RPMI7951 (cell line): ENCODE results near the gene PTK6. TPM values are rescaled to one million over a fixed set of nuclear protein-coding genes. Genes with fewer than 3 reads are reported as not detected.
"Not testable (repeated sequence)": the region's sequence is repeated elsewhere in the genome, so short reads cannot be mapped to it uniquely, and the experiment has no call there.

ENCODE experiments used
- DNase-seq: peaks from one replicate; pipeline ENCODE4 v3.0.0-alpha.2; 2012; ENCODE audit warnings: low read depth
- total RNA-seq: library from RNA; depleted of rRNA; stranded (reverse); fragments of >200 nt; shearing (Covaris generic); gene quantifications from 2 replicates; pipeline ENCODE4 v1.2.3, GENCODE V29; 2014

Gene PTK6
- total RNA-seq, 1 experiment from 2014 or later: 0.48 TPM

DNA sequence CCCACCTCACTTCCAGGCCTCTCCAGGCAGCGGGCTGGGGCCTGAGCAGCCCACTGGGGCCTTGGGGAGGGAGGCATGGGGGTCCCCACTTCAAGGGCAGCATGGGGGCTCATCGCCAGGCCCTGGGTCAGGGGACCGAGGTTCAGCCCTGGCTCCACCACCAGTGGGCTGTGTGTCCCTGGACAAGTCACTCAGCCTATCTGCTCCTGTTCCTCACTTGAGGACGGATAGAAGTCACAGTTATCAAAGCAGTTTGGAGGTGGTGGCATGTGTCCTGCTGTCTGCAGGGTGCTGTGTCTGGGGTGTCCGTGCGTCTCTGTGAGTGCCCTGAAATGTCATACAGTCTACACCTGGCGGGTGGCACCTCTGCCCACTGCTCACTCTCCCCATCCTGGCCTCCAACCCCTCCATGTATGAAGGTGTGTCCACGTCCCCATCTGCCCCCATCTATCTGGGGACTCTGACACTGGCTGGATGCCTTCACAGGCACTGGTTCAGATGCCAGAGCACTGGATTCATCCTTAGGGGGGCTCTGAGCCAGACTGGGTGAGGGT lies 41.9 kb downstream of the PTK6 start:
- DNase-seq: no peak

DNA sequence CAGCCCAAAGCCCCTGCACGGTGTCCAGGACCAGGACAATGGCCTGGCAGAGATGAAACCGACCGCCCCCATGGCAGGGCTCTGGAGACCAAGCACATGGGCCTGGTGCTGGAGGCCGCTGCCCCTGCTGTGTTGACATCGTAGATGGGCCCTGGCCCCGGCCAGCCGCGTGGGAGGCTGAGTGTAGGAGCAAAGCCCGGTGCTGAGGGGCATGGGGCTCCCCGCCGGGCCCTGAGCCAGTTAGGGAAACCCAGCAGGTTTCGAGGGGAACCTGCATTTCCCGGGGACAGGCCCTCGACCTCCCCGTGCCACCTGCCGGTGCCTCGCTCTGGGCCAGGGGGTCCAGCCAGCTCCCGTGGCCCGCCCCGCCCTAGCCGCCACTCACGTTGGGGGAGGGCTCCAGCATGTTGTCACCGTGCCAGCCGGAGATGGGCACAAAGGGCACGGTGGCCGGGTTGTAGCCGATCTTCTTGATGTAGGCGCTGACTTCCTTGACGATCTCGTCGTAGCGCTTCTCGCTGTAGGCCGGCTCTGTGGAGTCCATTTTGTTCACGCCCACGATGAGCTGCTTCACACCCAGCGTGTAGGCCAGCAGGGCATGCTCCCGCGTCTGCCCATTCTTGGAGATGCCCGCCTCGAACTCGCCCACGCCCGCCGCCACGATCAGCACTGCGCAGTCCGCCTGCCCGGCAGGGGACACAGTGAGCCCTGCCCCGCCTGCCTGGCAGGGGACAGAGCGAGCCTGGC lies 42.6 kb downstream of the PTK6 start:
- DNase-seq: no peak

DNA sequence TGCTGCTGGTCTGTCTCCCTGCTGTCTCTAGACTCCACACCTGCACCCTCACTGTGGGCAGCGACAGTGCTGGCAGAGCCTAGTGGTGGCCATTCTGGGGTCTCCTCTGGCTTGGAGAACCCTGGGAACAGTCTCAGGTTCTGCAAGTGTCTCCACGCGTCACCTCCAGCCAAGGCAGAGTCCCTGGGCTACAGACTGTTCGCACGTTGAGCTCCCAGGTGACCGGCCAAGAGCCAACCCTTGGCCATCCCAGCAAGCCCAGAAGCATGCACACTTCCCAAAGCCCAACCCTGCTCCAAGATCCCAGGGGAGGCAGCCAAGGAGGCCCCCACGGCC lies 43.1 kb downstream of the PTK6 start:
- DNase-seq: no peak

DNA sequence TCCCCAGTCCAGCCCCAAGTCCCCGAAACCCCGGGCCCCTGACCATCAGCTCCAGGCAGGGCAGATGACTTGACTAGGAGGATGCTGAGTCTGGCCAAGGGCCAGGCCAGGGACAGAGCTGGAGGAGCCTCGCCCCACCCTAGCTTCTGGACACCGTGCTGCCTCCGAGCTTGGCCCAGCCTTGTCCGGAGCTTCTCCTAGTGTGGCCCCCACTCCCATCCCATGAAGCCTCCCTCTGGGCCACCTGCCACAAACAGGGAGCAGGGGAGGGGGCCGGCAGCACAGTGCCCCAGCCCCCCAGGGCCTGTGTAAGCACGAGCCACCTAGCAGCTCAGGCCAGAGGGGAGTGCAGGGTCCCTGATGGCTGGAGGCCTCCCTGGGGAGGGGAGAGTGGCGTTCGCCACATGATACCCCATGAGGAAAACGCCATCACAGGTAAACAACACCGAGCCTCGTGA lies 43.6 kb downstream of the PTK6 start:
- no peak for DNase-seq

DNA sequence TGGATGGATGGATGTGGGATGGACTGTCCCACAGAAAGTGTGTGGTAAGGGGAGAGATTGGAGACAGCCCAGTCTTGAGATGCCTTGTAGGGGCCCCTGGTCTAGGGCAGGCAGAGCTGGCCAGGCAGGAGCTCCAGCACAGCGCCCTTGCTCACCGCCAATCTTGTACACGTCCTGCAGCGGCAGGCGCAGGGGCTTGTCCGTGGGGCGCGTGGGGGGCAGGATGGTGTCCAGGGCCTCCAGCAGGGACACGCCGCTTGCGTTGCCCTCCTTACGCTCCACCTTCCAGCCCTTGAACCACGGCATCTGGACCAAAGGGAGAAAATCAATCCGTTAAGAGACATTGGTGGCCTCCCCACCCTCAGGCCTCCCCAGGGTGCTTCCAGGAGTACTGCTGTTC lies 44.2 kb downstream of the PTK6 start:
- no peak for DNase-seq

DNA sequence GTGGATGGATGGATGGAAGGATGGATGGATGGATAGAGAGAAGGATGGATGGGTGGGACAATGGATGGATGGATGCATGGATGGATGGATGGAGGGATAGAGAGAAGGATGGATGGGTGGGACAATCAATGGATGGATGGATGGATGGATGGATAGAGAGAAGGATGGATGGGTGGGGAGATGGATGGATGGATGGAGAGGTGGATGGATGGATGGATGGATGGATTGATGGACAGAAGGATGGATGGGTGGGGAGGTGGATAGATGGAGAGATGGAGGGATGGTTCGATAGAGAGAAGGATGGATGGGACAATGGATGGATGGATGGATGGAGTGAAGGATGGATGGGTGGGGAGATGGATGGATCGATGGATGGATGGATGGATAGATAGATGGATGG lies 44.7 kb downstream of the PTK6 start:
- DNase-seq: no peak

DNA sequence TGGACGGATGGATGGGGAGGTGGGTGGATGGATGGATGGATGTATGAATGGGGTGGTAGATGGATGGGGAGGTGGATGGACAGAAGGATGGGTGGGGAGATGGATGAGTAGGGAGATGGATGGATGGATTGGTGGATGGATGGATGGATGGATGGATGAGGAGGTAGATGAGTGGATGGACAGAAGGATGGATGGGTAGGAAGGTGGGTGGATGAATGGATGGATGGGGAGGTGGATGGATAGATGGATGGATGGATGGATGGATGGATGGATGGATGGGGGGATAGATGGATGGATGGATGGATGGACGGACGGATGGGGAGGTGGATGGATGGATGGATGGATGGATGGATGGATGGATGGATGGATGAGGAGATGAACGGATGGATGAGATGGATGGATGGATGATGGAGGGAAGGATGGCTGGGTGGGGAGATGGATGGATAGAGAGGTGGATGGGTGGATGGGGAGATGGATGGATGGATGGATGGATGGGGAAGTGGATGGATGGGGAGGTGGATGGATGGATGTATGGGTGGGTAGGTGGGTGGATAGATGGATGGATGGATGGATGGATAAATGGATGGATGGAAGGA lies 45.4 kb downstream of the PTK6 start:
- no peak for DNase-seq

DNA sequence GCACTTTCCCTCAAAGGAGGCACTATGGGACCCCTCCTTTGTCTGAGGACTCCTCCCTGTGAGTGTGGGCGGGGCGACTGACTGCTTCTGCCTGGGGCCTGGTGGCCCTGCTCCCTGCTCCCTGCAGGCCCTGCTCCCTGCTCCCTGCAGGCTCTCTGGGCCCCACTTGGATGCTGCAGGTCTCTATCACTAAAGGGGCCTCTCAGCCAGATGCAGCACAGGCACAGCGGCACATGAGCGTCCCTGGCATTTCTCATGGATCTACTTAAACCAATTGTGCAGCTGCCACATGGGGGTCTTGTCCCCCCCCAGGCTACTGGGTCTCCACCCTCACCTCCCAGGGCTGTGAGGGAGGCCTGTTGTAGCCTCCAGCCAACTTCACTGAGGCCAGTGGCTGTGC lies 46.1 kb downstream of the PTK6 start:
- DNase-seq: no peak

DNA sequence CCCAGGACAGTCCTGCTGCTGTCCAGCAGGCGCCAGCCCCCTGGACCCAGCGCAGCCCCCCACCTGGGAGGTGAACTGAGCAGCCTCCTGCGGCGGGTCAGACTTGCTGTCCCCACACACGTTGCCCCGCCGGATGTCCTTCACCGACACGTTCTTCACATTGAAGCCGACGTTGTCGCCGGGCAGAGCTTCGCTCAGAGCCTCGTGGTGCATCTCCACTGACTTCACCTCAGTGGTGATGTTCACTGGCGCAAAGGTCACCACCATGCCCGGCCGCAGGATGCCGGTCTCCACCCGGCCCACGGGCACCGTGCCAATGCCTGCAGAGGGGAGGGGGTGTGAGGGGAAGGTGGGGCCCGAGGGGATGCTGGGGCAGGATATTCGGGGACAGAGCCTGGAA lies 46.8 kb downstream of the PTK6 start:
- DNase-seq: no peak

DNA sequence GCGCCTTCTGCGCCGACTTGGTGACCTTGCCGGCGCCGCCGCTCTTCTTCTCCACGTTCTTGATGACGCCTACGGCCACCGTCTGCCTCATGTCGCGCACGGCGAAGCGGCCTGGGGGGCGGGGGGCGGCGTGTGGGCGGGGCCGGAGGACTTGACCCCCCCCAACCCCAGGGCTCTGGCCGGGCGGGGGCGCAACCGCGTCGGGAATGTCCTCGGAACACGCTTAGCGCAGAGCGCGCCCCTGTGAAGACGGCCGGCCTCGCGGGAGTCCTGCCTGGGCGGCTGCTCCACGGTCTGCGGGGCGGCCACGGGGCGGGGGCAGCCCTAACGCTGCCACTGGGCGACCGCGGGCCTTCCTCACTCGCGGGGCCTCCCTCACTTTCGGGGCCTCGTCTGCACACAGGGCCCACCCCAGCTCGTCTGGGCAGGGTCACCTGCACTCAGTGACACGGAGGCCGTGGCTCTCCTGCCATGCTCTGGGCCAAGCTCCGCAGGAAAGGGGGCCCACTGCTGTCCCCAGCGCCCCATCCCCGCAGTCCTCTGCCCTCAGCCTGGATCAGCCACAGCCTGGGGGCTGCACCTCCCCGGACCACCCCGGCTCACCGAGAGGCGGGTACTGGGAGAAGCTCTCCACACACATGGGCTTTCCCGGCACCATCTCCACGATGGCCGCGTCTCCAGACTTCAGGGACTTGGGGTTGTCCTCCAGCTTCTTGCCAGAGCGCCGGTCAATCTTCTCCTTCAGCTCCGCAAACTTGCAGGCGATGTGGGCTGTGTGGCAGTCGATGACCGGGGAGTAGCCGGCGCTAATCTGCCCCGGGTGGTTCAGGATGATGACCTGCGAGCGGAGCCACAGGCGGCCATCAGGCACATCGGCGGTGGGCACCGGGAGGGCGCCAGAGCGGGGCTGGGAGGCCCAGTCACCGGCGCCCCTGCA lies 48.6 kb downstream of the PTK6 start:
- no peak for DNase-seq

DNA sequence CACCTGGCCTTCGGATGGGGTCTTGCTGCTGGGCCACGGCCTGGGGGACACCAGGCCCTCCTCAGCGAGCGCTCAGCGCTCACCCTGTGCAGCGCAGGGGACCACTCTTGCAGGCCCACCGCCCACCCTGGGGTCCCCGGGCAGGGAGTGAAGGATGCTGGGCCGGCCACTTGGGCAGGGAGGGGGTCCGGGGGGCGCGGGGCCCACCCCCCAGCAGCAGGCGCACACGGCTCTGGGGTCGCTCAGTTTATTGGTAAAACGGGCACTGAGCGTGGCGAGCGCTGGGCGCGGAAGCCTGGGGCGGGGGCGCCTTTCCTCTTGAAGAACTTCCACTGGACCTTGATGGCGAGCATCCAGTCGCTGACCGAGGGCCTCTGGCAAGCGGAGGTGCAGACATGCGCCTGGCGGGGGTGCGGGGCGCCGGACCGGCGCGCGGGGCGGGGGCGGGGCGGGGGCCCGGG lies 49.4 kb downstream of the PTK6 start:
- DNase-seq: no peak

DNA sequence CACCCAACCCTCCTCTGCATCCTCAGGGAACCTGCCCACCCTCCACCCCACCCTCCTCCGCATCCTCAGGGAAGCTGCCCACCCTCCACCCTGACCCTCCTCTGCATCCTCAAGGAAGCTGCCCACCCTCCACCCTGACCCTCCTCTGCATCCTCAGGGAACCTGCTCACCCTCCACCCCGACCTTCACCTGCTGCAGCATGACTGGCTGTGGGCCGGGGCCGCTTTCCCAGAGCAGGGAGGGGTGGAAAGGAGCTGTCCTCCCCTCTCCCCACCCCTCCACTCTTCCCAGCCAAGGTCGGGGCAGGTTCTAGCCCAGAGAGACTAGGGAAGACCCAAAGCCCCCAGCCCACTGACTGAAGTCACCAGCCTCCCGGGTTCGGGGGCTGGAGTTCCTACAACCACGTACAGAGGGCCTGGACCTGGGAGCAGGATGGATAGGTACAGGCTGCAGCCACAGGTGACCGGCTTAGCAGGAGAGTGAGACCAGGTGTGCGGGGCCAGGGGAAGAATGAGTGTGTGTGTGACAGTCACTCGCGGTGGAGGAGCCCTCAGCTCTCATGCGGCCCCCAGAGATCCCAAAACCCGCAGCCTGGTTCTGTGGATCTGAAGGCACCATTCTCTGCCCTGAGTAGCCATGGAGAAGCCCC lies 49.9 kb downstream of the PTK6 start:
- no peak for DNase-seq

DNA sequence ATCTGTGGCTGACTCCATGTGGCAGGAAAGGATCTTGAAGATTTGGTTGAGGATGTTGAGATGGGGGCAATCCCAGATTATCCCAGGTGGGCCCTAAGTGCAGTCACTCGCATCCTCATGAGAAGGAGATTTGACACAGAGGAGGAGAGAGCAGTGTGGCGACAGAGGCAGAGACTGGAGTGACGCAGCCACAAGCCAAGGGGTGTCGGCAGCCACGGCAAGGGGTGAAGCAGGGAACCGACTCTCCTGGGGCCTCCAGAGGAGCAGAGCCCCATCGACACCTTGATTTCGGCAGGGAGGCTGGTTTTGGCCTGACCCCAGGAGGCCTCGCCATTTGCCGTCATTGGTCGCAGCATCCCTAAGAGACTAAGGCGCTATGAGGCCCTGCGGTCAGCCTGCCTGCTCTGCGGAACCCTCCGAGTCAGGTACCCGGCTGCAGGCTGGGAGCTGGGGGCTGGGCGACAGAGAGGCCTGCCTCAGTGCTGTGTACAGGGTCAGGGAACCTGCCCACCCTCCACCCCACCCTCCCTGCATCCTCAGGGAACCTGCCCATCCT lies 50.8 kb downstream of the PTK6 start:
- DNase-seq: no peak

DNA sequence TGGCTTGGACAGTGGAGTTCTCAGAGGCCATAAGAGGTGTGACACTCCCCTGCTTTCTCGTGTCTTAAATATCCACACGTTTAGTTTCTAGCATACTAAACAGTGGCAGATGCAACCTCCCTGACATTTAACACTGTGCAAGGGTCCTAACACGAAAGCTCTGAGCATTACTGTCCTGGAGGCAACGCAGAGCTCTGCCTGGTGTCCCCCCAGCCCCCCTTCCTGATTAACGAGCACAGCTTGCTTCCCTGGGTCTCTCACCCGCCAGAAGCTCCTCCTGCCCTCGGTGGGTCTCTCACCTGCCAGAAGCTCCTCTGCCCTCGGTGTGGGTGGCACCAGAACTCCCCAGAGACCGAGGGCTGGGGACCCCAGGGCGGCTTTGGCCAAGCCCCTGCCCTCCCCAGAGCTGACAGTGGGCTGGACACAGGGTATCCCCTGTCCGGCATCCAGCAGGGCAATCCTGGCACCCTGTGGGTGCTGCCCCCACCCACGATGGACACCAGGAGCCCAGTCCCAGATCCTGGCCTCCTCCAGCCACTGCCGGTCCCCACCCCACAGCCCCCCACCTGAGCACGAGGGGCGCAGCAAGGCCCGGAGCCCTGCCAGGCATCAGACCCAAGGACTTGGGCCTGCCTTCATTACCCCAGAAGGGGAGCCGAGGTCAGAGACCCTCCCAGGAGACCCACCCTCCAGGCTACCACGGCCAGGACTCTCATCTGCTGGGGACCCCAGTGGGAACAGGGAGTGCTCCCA lies 52.3 kb downstream of the PTK6 start:
- DNase-seq: no peak

DNA sequence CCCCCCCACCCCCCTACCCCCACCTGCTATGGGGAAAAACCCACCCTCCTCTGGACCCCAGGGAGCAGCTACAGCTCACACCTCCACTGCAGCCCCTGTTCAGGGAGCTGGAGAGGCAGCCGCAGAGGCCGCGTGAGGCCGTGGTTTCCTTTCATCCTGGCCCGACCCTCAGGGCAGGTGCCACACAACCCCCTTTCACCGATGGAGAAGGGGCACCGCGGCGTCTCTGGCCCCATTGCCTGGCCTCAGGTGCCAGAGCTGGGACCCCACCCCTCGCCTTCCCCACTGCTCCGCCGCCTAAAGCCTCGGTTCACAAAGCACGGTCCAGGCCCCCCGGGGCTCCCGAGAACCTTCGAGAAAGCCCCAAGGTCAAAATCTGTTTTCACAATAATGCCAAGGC lies 52.9 kb downstream of the PTK6 start:
- DNase-seq: no peak

DNA sequence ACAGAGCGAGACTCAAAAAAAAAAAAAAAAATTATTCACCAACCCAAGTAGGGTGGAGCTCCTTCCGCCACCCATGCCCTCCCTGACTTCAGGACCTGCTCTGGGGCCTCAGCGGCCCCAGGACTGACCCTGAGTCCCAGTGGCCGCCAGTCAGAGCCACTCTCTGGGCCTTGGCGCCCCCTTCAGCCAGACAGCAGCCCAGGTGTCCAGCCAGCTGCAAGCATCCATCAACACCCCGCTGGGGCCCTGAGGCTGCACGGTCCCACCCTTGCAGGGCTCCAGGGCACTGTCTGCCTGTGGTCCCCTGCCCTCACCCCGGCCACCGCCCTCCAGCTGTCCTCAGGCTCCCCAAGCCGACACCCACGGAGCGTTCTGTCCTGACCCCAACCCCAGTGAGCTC lies 53.3 kb downstream of the PTK6 start:
- no peak for DNase-seq

DNA sequence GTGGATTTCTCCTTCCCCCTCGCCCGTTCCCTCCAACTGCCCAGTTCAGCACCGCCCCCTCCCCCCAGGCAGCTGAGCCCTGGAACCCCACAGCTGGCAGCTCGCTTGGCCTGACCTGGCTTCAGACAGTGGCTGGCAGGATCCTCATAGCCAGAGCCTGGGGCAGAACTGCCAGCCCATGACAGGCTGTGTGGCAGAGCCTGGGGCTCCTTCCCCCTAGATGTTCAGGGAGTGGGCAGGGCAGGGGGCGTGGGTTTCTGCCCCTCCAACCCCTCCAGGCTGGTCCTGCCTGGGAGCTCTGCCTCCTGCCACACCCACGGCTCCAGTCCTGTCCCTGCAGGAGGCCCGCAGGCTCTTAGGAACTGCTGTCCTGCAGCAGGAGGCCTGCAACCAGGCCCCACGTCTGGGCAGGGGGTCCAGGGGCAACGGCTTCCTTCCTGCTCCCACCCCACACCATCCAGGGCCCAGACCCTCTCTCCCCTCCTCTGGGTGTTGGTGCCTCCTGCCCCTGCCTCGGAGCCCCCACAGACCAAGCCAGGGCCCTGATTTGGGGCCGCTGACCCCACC lies 55.1 kb downstream of the PTK6 start:
- DNase-seq: no peak

DNA sequence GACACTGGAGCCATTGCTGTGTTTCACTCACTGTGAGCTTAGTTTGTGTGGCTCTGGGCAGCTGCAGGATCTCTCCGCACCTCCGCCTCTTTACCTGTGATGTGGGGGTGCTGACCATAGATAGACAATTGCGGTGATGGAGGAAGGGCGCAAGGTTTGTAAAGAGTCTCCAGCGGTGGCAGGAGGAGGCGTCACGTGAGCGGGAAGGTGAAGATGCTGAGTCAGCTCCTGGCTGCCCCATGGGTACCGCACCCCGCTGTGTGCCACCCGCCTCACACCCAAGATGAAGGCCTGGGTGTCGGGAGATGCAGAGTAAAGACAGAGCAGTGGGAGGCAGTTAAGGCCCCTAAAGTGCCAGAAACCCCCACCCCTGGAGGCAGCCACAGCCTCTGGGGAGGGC lies 55.7 kb downstream of the PTK6 start:
- no peak for DNase-seq

DNA sequence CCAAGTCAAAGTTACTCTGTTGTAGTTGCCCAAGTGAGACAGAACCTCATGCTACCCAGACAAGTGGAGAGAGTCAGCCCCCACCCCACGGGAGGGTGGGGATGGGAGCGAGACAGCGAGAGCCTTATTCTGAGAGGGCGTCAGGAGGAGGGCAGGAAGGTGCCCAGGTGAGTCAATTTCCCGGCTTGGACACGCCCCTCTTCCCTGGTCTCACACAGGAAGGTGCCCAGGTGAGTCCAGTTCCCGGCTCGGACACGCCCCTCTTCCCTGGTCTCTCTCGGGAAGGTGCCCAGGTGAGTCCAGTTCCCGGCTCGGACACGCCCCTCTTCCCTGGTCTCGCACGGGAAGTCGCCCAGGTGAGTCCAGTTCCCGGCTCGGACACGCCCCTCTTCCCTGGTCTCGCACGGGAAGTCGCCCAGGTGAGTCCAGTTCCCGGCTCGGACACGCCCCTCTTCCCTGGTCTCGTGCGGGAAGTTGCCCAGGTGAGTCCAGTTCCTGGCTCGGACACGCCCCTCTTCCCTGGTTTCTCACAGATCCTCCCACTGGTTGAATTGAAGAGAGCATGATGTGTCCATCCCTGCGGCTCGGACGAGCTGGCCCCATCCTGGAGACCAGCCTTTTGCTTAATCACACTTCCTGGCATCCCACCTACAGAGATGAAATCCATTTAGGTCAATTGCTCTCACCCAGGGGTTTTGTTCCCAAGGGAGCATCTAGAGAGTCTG lies 57.3 kb downstream of the PTK6 start:
- not testable (repeated sequence) for DNase-seq
